Thoracic aorta (tissue), 2 donors: ENCODE results near the gene RNASEL. TPM values are rescaled to one million over a fixed set of nuclear protein-coding genes. Genes with fewer than 3 reads are reported as not detected.
"Not testable (repeated sequence)": the region's sequence is repeated elsewhere in the genome, so short reads cannot be mapped to it uniquely, and the experiment has no call there.

Source experiments
- ATAC-seq: fragments of 150-250 bp; one replicate; pipeline ENCODE4 v1.8.0; 2017; ENCODE audit warnings: low read depth; ENCODE audit not compliant: insufficient number of reproducible peaks, low FRiP score
- DNase-seq: peaks from one replicate; pipeline ENCODE4 v3.0.0-alpha.2; 2020; ENCODE audit warnings: low spot score
- H3K27ac ChIP-seq, 2 donors: fragments of 200-600 bp; sonication (generic); 1 replicate in 1 of 2; 2 replicates in 1 of 2; pipeline ENCODE4 v1.5.1; 2016; ENCODE audit warnings: mild to moderate bottlenecking in 2 of 2, moderate library complexity in 2 of 2
- H3K27me3 ChIP-seq: fragments of 200-600 bp; sonication (generic); replicated peaks from 2 replicates; pipeline ENCODE4 v1.6.0; 2016; ENCODE audit warnings: mild to moderate bottlenecking; ENCODE audit not compliant: insufficient read depth
- H3K36me3 ChIP-seq: fragments of 200-600 bp; sonication (generic); one replicate; pipeline ENCODE4 v1.5.1; 2016
- H3K4me1 ChIP-seq, 2 donors: fragments of 200-600 bp; sonication (generic); 1 replicate in 1 of 2; 2 replicates in 1 of 2; pipeline versions ENCODE4 v1.5.1 to v1.6.0; 2016; ENCODE audit warnings: low read depth in 2 of 2, mild to moderate bottlenecking in 1 of 2; ENCODE audit not compliant: control insufficient read depth in 1 of 2
- H3K4me3 ChIP-seq: fragments of 200-600 bp; sonication (generic); 2 replicates; pipeline ENCODE4 v1.5.1; 2016; ENCODE audit warnings: mild to moderate bottlenecking
- H3K9me3 ChIP-seq: fragments of 200-600 bp; sonication (generic); 2 replicates; pipeline ENCODE4 v1.5.1; 2016
- CTCF ChIP-seq: fragments of 200-600 bp; sonication (generic); IDR thresholded peaks from one replicate; pipeline ENCODE4 v1.5.1; 2019; ENCODE audit warnings: antibody characterized with exemption
- total RNA-seq, 2 donors: library from RNA; depleted of rRNA; stranded (reverse); fragments of >200 nt; gene quantifications; one replicate each; pipeline versions ENCODE4 v1.1.0 to v1.2.3, GENCODE V29; 2016

RNASEL gene
- total RNA-seq, 2 donors from 2014 or later = 5.9 to 11.2 TPM

DNA sequence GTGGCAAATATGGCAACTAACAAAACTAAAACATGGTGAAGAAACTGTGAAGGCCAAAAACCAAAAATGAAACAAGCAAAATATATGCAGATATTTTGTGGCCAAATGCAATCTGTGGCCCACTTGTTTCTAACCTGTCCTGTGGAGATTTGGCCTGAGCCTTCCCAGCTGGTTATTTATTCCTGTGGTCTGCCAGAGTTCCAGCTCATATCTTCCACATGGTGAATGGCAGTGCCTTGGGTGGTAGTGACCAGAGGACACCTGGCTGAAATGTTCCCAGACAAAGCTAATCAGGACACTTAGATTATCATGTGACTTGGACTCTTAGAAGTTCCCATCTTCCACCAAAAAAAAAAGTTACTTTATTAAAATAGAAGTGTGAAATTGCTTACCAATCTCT is 39.7 kb downstream of the RNASEL start:
- Histone ChIP-seq H3K9me3 (peaks cover 6% of the 10 kb centered on the region), H3K27me3 (no peaks in the 10 kb centered on the region), H3K4me1 (no peaks in the 10 kb centered on the region), H3K4me3 (no peak overlapping the region), H3K36me3 (no peaks in the 10 kb centered on the region), H3K27ac (no peak overlapping the region)
- ATAC-seq = no peak
- no peak for TF ChIP-seq CTCF
- DNase-seq = no peak

- no peak for TF ChIP-seq CTCF
- no peaks in the 10 kb centered on the region for H3K36me3 ChIP-seq
- H3K27me3 ChIP-seq = no peaks in the 10 kb centered on the region
- no peaks in the 10 kb centered on the region for H3K4me1 ChIP-seq
- no peak overlapping the region for H3K27ac ChIP-seq
- H3K9me3 ChIP-seq = no peaks in the 10 kb centered on the region
- ATAC-seq (no peak), DNase-seq (no peak)
- H3K4me3 ChIP-seq = no peak overlapping the region
Observed at GRCh38 chr1:182533896-182534295, 55.2 kb downstream of the RNASEL start.

GRCh38 chr1:182528206-182528605 is 60.9 kb downstream of the RNASEL start:
- not testable (repeated sequence) for DNase-seq

DNA sequence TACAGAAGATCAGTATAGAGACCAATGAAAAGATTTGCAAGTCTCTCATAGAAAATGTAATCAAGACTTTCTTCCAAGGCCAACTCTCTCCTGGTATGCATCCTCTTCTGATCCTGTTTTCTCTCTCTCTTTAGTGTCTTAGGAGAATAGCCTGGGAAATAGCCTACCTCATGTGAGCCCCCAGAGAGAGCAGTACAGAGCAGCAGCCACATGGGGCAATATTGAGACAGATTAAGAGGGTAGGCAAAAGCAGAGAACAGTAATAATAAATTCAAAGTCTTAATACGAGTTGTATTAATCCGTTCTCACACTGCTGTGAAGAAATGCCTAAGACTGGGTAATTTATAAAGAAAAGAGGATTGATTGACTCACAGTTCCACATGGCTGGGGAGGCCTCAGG is 61.4 kb downstream of the RNASEL start:
- no peaks in the 10 kb centered on the region for H3K4me1 ChIP-seq
- H3K36me3 ChIP-seq = no peaks in the 10 kb centered on the region
- no peaks in the 10 kb centered on the region for H3K27me3 ChIP-seq
- H3K9me3 ChIP-seq = peaks cover 8% of the 10 kb centered on the region
- DNase-seq = no peak
- ATAC-seq = no peak
- no peak overlapping the region for H3K4me3 ChIP-seq
- H3K27ac ChIP-seq = no peak overlapping the region
- no peak for TF ChIP-seq CTCF

More at GRCh38 chr1:182528206-182528605, 60.9 kb downstream of the RNASEL start:
- H3K27me3 ChIP-seq, H3K4me3 ChIP-seq, H3K9me3 ChIP-seq, H3K4me1 ChIP-seq, H3K36me3 ChIP-seq, H3K27ac ChIP-seq, ATAC-seq: not testable (repeated sequence)

DNA sequence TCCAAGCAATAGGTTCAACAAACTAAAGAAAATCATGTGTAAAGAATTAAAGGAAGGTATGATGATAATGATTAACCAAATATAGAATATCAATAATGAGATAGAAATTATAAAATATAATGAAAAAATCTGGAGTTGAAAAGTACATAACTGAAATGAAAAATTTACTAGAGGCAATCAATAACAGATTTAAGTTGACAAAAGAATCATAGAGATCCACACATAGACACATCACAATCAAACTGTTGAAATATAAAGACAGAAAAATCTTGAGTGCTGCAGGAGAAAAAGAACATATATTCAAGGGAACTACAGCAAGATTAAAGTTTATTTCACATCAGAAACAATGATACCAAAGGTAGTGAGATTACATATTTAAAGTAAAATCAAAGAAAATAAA is 63.7 kb downstream of the RNASEL start:
- no peak overlapping the region for H3K27ac ChIP-seq
- H3K4me3 ChIP-seq = no peak overlapping the region
- ATAC-seq = no peak

More for the DNA sequence above, 63.7 kb downstream of the RNASEL start:
- H3K36me3 ChIP-seq = no peaks in the 10 kb centered on the region
- no peak for DNase-seq
- no peak for TF ChIP-seq CTCF
- peaks cover 0 to 1% of the 10 kb centered on the region in 2 donors for H3K4me1 ChIP-seq
- H3K27me3 ChIP-seq = no peaks in the 10 kb centered on the region
- H3K9me3 ChIP-seq = peaks cover 8% of the 10 kb centered on the region

Other genes with a start within 250 kb of the RNASEL start
- gene GLUL, start 197.5 kb downstream of the RNASEL start, total RNA-seq = 100 to 1,000 TPM; 705 to 998 TPM
- gene TEDDM1, start 188.6 kb downstream of the RNASEL start, total RNA-seq = not detected
- gene RGSL1, start 139.1 kb downstream of the RNASEL start, total RNA-seq = not detected
- gene RGS16, start 15.1 kb upstream of the RNASEL start, total RNA-seq = 10 to 100 TPM in 1 of 2 donors, 1 to 10 TPM in 1; 8.8 to 15.2 TPM
- not detected for gene RGS8, start 95.3 kb upstream of the RNASEL start, total RNA-seq
- gene NPL, start 200.5 kb upstream of the RNASEL start, total RNA-seq = 10 to 100 TPM; 10.3 to 30.7 TPM